Calu3 (cell line): ENCODE measurements around the gene OBSCN. TPM values are rescaled to one million over a fixed set of nuclear protein-coding genes. Genes with fewer than 3 reads are reported as not detected.
"Not testable (repeated sequence)": the region's sequence is repeated elsewhere in the genome, so short reads cannot be mapped to it uniquely, and the experiment has no call there.

Experiments used
- BruUV-seq: library from RNA; stranded (reverse); fragments of 400-500 nt; replicated peaks from 2 replicates; lab custom pipeline; 2021; lab: Mats Ljungman, UMichigan
- CTCF ChIA-PET: fragments of 300-600 bp; sonication (Branson Sonifier 250); formaldehyde crosslinking; loops from one replicate; lab custom pipeline; 2022; ENCODE audit warnings: antibody characterized with exemption; lab: Charles Lee
- DNase-seq: peaks from one replicate; pipeline ENCODE4 v3.0.0; 2022
- H3K27ac Mint-ChIP-seq: one replicate; pipeline ENCODE4 v1.8.0; 2022; ENCODE audit warnings: mixed read lengths; ENCODE audit not compliant: unreplicated experiment
- H3K27me3 Mint-ChIP-seq: one replicate; pipeline ENCODE4 v1.8.0; 2022; ENCODE audit warnings: mixed read lengths; ENCODE audit not compliant: unreplicated experiment
- H3K36me3 Mint-ChIP-seq: one replicate; pipeline ENCODE4 v1.8.0; 2022; ENCODE audit warnings: mild to moderate bottlenecking, moderate library complexity, mixed read lengths; ENCODE audit not compliant: insufficient read depth, unreplicated experiment
- H3K4me1 Mint-ChIP-seq: one replicate; pipeline ENCODE4 v1.8.0; 2022; ENCODE audit warnings: mild to moderate bottlenecking, low read depth, mixed read lengths; ENCODE audit not compliant: unreplicated experiment
- H3K4me3 Mint-ChIP-seq: one replicate; pipeline ENCODE4 v1.8.0; 2022; ENCODE audit warnings: mild to moderate bottlenecking, low read depth, moderate library complexity, mixed read lengths; ENCODE audit not compliant: unreplicated experiment
- H3K9me3 Mint-ChIP-seq: one replicate; pipeline ENCODE4 v1.8.0; 2022; ENCODE audit warnings: low read depth, mixed read lengths; ENCODE audit not compliant: unreplicated experiment
- intact Hi-C: fragments of 100-400 bp; cut with micrococcal nuclease; formaldehyde crosslinking; loops from one replicate; pipeline ENCODE4 v1.10.0; 2022; ENCODE audit not compliant: unreplicated experiment
- total RNA-seq: library from RNA; stranded (reverse); gene quantifications from 2 replicates; pipeline ENCODE4 v1.2.3, GENCODE V29; 2022
- TF ChIP-seq, protein P1 (sequence below): fragments of 200-600 bp; IDR thresholded peaks from one replicate; pipeline ENCODE4 v1.8.0; 2022; ENCODE audit warnings: antibody characterized with exemption; ENCODE audit not compliant: unreplicated experiment

OBSCN gene
- total RNA-seq, 1 experiment from 2014 or later: 19.5 TPM

DNA sequence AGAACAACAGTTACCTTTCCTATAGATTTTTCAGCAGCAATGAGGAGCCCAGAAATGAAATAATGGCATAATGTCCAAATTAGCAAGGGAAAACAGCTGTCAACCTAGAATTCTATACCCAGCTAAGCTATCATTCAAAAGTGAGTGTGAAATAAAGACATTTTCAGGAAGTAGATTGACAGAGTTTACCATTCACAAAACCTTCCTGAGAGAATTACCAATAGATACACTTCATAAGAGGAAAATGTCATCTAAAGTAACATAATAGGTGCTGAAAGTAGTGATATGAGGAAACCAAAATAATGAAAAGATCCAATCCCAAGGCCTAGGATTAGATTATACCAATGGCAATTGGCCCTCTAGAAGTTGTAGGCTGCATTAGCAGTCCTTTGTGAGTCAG, 34.6 kb downstream of the OBSCN start:
- H3K4me1 Mint-ChIP-seq: no peaks in the 10 kb centered on the region
- intact Hi-C loops: no loop called here
- H3K36me3 Mint-ChIP-seq: peaks cover 4% of the 10 kb centered on the region
- H3K4me3 Mint-ChIP-seq: no peak overlapping the region
- no peak overlapping the region for H3K27ac Mint-ChIP-seq
- no TSS peak for BruUV-seq
- peaks cover 51% of the 10 kb centered on the region for H3K9me3 Mint-ChIP-seq
- TF ChIP-seq, protein P1, sequence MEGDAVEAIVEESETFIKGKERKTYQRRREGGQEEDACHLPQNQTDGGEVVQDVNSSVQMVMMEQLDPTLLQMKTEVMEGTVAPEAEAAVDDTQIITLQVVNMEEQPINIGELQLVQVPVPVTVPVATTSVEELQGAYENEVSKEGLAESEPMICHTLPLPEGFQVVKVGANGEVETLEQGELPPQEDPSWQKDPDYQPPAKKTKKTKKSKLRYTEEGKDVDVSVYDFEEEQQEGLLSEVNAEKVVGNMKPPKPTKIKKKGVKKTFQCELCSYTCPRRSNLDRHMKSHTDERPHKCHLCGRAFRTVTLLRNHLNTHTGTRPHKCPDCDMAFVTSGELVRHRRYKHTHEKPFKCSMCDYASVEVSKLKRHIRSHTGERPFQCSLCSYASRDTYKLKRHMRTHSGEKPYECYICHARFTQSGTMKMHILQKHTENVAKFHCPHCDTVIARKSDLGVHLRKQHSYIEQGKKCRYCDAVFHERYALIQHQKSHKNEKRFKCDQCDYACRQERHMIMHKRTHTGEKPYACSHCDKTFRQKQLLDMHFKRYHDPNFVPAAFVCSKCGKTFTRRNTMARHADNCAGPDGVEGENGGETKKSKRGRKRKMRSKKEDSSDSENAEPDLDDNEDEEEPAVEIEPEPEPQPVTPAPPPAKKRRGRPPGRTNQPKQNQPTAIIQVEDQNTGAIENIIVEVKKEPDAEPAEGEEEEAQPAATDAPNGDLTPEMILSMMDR: no peak
- no peaks in the 10 kb centered on the region for H3K27me3 Mint-ChIP-seq
- no peak for DNase-seq
- CTCF ChIA-PET: no interaction called here

DNA sequence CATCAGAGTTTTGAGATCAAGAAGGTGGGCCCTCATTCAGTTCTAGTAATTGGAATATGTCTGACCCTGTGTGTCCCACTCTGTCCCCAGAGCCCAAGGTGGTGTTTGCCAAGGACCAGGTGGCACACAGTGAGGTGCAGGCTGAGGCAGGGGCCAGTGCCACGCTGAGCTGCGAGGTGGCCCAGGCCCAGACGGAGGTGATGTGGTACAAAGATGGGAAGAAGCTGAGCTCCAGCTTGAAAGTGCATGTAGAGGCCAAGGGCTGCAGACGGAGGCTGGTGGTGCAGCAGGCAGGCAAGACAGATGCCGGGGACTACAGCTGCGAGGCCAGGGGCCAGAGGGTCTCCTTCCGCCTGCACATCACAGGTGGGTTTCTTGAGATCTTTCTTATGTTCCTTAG, 35.2 kb downstream of the OBSCN start:
- Mint-ChIP-seq H3K27ac (no peak overlapping the region), H3K36me3 (peaks cover 4% of the 10 kb centered on the region), H3K27me3 (no peaks in the 10 kb centered on the region), H3K9me3 (peaks cover 51% of the 10 kb centered on the region), H3K4me1 (no peaks in the 10 kb centered on the region), H3K4me3 (no peak overlapping the region)
- CTCF ChIA-PET: interaction anchor here (0.5 kb wide), 1 partner anchor 117 kb away, joined by 9 read pairs; no protein-coding TSS in a partner anchor
- intact Hi-C loops: no loop called here
- no TSS peak for BruUV-seq
- DNase-seq: no peak
- TF ChIP-seq, protein P1: no peak

DNA sequence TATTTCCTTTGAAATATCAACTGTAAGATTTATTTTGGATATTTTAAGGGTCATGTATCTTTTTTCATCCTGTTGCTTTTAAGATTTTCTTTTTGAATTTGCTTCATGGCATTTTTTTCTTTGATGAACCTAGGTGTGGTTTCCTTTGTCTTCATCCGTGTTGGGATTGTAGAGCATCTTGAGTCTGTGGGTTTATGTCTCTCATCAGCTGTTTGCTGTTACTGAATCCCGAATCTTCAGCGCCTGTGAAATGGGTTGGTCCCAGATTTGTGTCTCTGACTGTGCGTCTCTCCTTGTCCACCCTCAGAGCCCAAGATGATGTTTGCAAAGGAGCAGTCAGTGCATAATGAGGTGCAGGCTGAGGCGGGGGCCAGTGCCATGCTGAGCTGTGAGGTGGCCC, 36.1 kb downstream of the OBSCN start:
- H3K36me3 Mint-ChIP-seq, DNase-seq, BruUV-seq, H3K27me3 Mint-ChIP-seq, H3K4me3 Mint-ChIP-seq, CTCF ChIA-PET, H3K4me1 Mint-ChIP-seq, H3K27ac Mint-ChIP-seq, intact Hi-C loops: not testable (repeated sequence)
- peaks cover 44% of the 10 kb centered on the region for H3K9me3 Mint-ChIP-seq

GRCh38 chr1:228245111-228245510, 37.3 kb downstream of the OBSCN start:
- TF ChIP-seq, protein P1: no peak
- Mint-ChIP-seq H3K9me3 (peaks cover 38% of the 10 kb centered on the region), H3K4me1 (no peaks in the 10 kb centered on the region), H3K36me3 (no peaks in the 10 kb centered on the region), H3K4me3 (no peak overlapping the region), H3K27me3 (no peaks in the 10 kb centered on the region), H3K27ac (no peak overlapping the region)
- no TSS peak for BruUV-seq
- intact Hi-C loops: no loop called here
- CTCF ChIA-PET: no interaction called here
- DNase-seq: no peak

DNA sequence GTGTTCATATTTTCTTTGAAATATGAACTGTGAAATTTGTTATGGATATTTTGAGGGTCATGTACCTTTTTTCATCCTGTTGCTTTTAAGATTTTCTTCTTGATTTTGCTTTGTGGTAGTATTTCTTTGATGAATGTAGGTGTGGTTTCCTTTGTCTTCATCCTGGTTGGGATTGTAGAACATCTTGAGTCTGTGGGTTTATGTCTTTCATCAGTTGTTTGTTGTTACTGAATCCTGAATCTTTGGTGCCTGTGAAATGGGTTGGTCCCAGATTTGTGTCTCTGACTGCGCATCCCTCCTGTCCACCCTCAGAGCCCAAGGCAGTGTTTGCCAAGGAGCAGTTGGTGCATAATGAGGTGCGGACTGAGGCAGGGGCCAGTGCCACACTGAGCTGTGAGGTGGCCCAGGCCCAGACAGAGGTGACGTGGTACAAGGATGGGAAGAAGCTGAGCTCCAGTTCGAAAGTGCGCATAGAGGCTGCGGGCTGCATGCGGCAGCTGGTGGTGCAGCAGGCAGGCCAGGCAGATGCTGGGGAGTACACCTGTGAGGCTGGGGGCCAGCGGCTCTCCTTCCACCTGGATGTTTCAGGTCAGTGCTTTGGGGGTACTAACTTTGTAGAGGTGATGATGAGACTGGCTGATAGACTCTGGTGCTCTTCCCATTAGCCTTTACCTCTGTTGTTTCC, 38.5 kb downstream of the OBSCN start:
- Mint-ChIP-seq H3K27me3 (no peaks in the 10 kb centered on the region), H3K27ac (no peak overlapping the region), H3K9me3 (peaks cover 30% of the 10 kb centered on the region), H3K36me3 (no peaks in the 10 kb centered on the region), H3K4me1 (no peaks in the 10 kb centered on the region), H3K4me3 (no peak overlapping the region)
- BruUV-seq: no TSS peak
- TF ChIP-seq, protein P1: no peak
- no peak for DNase-seq
- CTCF ChIA-PET: no interaction called here
- intact Hi-C loops: no loop called here
